GM20431 (cell line): ENCODE results near the gene RPS16.

Source experiments
- in situ Hi-C: fragments of 300-500 bp; cut with MseI, MboI; formaldehyde crosslinking; loops from one replicate; pipeline ENCODE4 v1.15.0; 2020; ENCODE audit warnings: low sequenced_read_pairs; ENCODE audit not compliant: unreplicated experiment

Gene RPS16

DNA sequence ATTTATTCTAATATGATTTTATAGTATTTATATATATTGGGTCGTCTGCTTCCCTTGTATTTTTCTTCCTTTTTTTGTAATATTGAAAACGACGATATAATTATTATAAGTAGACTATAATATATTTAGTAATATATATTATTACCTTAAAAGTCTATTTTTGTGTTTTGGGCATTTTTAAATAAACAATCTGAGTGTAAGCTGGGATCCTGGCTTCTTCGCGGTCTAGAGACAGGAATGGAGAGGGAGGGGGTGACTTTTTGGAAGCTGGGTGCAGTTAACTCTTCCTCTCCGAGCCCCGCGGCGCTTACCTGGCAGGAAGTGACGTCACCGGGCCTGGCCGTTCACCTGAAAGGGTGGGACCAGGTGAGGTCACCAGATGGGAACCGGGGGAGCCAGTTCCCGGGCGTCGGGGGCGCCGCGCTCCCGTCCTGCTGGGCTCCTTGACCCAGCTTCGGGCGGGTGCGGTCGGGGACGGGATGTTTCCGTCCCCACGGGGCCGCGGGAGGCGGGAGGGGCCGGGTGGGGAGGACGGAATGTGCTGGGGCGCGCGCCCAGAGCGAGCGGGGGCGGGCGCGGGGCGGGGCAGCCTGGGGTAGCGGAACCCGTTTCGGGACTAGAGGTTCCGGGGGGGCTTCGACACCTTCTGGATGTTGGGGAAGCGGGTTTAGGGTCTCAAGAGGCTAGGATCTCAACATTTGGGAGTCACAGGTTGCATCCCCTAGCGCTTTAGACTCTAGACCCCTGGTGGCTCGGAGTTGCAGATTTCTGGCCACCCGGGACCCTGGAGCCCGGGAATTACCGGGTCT lies 26.3 kb downstream of the RPS16 start:
- in situ Hi-C loops, result no loop called here

GRCh38 chr19:39408392-39409207 lies 27.1 kb downstream of the RPS16 start:
- in situ Hi-C loops, result no loop called here

GRCh38 chr19:39407660-39408391 lies 27.9 kb downstream of the RPS16 start:
- in situ Hi-C loops, result no loop called here

DNA sequence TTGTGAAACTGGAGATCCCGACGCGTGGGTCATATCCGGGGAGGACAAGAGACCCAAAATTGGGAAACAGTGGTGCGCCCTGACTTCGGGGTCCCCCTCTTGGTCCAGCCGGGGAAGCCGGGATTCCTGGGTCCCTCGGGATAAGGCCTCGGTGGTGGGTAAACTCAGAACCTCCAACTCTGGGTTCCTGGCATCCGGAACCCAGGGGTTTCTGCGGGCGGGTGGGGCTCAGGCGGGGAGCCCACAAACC lies 28.4 kb downstream of the RPS16 start:
- in situ Hi-C loops, result no loop called here

DNA sequence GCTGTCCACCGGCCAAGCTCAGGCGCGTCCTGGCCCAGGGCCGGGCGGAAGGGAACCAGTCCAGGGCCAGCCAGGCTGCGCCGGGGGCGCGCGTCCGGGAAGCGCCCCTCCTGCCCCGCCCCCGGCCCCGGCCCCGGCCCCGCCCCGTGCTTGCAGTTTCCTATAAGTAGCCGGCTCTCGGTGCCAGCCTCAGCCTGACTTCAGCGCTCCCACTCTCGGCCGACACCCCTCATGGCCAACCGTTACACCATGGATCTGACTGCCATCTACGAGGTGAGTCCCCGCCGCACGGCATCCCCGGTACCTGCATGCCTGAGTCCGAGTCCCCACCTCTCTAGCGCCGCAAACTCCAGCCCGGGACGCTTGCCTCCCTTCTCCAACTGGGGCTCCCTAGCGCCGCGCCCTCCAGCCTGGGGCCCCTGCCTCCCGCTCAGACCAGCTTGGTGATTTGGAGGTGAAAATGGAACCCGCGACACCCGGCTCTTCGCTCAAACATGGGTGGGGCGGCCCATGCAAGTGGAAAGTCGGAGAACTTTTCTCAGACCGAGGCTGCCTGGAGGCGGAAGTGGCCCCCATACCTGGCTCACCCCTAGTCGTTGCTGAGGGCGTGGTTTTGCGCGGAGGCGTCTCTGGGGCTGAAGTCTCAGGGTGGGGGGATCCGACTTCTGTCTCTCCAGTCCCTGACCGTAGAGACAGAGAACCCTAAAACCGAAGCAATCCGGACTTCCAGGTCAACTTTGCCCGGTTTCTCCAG lies 28.9 kb downstream of the RPS16 start, which contains the start of gene ZFP36:
Gene ZFP36, plus strand, starts transcription at position 192 of the 754 bp plus-strand sequence. Its CDS starts 58 bp downstream, at position 250.
- in situ Hi-C loops, result no loop called here

GRCh38 chr19:39405958-39406655 lies 29.6 kb downstream of the RPS16 start:
- in situ Hi-C loops, result no loop called here

- in situ Hi-C loops, result no loop called here
Observed at GRCh38 chr19:39405261-39405957, 30.3 kb downstream of the RPS16 start.

- in situ Hi-C loops, result no loop called here
Observed at GRCh38 chr19:39403331-39404312, 32.1 kb downstream of the RPS16 start.

DNA sequence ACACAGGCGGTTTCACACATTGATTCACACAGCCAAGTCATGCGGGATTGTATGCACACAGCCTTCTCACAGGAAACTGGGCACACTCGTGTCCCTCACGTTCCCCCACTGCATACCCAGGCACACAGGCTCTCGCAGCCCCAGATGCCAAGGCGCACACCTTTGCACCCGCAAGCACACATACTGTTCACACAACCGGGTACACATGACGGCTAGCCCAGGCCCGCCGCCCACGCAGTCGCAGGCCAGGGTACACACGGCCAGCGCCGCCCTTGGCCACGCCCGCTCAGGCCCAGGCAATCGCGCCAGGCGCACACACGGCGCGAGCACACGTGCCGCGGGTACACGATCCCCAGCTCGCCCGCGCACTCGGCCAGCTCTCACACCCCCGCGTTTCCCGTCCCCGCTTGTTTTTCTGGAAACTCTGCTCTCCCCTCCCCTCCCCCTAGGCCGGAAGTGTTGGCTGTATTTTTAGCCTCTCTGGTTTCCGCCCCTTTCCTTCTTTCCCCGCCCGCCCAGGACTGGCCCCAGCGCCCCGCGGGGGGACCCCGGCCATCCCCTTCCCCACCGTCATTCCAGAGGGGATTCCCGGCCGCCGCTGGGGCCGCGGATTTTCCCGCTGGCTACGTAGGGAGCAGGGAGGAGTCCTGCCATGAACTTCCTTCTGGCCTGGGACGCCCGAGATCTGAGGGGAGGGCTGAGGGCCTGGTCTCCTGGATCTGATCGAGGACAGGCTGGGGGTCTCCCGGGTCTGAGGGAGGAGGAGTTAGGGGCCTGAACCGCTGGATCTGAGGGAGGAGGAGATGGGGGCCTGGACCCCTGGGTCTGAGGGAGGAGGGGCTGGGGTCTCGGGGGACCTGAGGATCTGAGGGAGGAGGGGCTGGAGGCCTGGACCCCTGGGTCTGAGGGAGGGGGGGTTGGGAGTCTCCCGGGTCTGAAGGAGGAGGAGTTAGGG lies 33.1 kb downstream of the RPS16 start:
- in situ Hi-C loops, result no loop called here

DNA sequence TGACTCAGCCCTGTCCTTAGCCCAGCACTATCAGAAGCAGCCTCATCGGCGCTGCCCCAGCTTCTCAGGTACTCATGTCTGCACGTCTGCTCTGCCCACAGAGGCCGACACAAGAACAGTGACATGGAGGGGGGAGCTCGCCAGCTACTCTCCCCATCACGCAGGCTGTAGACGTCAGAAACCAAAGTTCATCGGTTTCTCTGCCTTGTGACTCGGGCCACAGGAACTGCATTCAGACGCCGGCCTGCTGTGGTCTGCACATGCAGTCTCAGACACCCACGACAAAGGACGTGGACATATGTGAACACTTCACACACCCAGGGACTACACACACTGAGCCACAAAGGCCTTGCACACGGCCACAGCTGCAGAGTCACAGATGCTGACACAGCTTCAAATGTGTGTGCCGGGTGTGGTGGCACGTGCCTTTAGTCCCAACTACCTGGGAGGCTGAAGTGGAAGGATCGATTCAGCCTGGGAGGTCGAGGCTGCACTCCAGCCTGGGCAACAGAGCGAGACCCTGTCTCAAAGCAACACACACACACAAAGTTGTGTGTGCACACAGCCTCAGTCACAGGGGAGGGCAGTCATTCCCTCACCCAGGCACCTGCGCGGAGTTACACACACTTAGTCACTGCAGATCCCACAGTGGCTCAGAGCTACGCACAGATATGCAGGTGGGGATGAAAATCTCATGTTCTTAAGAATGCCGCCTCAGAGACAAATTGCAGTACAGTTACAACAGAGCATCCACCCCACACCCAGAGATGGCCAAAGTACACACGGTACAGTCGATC lies 34.0 kb downstream of the RPS16 start:
- in situ Hi-C loops, result no loop called here

- in situ Hi-C loops, result no loop called here
Observed at GRCh38 chr19:39401070-39401548, 34.6 kb downstream of the RPS16 start.

DNA sequence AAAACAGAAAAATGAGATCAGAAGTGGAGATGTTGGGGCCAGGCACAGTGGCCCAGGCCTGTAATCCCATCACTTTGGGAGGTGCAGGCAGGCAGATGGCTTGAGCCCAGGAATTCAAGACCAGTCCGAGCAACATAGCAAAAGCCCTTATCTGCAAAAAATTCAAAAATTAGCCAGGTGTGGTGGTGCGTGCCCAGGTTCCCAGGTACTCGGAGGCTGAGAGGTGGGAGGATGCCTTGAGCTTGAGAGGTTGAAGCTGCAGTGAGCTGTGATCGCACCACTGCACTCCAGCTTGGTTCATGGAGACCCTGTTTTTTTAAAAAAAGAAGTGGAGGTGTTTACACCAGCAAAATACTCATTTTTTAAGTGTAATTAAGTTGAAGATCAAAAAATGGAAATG lies 35.7 kb downstream of the RPS16 start:
- in situ Hi-C loops, result no loop called here

- in situ Hi-C loops, result no loop called here
Observed at GRCh38 chr19:39399668-39400050, 36.1 kb downstream of the RPS16 start.

DNA sequence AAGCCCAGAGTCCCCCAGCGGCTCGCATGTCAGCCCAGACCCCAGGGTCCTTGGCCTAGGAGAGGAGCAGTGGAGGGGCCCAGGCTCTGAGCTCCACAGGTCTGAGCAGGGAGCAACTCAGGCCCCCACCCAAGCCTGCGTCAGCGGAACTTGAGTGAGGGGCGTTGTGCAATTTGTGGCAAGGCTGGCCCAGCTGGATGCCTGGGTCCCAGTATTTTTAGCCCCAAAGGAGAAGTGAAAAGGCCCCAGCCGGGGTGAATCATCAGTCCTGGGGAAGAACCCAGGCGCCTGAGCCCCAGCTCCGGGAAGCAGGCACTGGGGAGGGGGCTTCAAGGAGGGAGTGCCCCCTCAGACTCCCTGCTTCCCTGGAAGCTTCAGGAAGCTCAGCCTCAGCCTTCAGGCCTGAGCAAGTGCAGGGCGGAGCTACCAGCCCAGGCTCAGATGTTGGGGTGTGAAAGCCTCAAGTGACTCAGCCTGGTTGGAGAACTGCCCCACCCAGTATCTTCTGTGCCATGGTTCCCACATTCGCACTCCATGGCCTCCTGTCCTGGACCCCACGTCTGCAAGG lies 37.4 kb downstream of the RPS16 start:
- in situ Hi-C loops, result no loop called here
